Measurements from ENCODE around the gene MYO7A.

Gene MYO7A

DNA sequence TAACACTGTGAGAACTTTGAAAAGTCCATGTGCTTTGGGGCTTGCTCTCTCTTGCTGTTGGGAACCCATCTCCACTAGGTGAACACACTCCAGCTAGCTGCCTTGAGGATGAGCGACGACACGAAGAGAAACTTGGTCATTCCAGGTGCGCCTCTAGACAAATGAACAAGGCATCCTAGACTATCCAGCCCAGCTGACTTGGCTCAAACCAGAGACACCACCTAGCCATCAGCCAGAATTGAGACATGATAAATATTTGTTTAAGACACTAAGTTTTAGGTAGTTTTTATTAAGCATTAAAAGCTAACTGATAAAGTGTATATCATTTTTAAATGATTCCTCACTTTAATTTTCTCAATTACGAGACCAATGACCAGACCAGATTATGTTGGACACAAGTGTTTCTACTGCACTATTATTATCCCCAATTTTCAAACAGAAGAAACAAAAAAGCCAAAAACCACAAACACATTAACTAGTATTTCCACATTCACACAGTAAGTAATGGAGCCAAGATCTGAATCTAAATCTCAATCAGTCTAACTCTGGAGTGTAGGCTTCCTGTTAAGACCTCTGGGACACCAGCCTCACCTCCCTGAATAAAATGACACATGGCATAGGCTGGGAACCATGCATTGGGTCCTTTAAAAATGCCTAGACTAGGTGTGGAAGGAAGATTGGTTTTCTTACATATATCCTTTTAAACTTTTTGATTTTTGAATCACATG is 103.0 kb downstream of the MYO7A start:
- no peak for DNase-seq

DNA sequence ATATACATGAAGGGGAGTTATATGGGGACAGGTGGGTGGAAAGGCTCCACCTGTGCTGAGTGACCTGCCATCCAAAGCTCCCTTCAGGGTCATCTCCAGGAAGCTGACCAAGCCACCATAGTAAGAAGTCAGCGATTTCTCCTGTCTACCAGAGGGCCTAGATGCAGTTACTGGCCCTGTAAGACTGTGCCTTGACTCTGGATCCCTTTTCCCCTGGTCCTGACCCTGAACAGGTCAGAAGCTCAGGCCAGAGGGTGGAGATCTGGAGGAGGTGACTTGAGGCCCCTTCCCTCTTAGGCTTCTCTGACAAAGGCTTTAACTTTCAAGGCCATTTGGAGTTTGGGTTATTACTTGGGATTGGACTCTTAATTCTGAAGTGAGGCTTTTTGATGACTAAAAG is 103.8 kb downstream of the MYO7A start:
- DNase-seq = no peak

DNA sequence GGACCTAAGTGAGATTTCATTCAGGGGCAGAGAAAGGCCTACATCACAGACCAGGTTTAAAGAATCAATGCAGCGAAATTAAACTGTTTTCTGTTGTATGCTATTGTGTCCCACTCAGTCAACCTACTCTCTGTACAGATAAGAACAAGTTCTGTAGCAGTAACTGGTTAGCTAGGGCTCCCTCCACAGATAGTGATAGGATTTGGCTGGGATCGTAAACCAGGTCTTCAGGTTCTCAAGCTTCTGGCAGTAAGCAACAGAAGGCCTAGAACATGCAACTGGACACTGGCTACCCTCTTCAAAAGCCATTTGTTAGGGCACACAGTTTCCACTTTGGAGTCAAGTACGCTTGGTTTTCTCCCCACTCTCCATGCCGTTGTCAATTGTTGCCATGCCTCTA is 104.2 kb downstream of the MYO7A start:
- no peak for DNase-seq

GRCh38 chr11:77233011-77233410 is 105.0 kb downstream of the MYO7A start:
- DNase-seq = no peak

- no peak for DNase-seq
These were observed 108.9 kb downstream of the MYO7A start for GRCh38 chr11:77236901-77237300.

- DNase-seq = no peak
These were observed 116.4 kb downstream of the MYO7A start for GRCh38 chr11:77244277-77245027.

- DNase-seq = no peak
These were observed 121.4 kb downstream of the MYO7A start for GRCh38 chr11:77249427-77249826.

DNA sequence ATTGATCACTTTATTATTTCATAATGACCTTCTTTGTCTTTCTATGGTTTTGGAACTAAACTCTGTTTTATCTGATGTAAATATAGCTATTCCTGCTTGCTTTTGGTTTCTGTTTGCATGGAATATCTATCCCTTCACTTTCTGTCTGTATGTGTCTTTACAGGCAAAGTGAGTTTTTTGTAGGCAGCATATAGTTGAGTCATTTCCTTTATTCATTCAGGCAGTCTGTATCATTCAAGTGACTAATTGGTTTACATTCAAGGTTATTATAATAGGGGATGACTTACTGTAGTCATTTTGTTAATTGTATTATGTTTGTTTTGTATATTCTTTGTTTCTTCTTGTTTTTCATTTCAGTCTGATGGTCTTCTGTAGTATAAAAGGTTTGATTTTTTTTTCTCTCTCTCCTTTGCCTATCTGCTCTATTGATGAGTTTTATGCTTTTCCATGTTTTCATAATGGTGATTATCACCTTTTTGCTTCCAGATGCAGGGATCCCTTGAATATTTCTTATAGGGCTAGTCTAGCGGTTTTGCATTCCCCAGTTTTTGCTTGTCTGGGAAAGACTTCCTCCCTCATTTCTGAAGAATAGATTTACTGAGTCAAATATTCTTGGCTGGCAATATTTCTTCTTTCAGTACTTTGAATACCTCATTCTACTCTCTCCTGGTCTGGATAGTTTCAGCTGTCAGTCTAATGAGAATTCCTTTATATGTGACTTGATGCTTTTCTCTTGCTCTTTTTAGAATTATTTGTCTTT is 123.0 kb downstream of the MYO7A start:
- DNase-seq = no peak

GRCh38 chr11:77252555-77253270 is 124.7 kb downstream of the MYO7A start:
- no peak for DNase-seq

DNA sequence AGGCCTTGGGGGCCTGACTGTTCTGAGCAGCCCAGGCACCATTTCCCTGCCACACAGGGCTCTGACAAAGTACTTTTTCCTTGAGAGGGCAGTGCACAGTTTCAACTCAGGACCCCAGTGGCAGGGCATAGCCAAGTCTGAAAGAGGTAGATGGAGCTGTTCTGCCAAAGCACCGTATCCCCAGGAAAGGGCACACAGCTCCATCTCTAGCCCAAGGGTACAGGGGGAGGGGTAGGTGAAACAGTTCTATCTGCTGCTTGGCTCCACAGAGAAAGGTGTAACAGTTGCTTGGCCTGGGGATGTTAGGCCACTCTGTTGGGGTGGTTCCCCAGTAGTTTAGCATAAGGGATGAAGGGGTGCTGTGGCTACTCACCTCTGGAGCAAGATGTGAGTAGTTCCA is 125.6 kb downstream of the MYO7A start:
- DNase-seq = no peak

DNA sequence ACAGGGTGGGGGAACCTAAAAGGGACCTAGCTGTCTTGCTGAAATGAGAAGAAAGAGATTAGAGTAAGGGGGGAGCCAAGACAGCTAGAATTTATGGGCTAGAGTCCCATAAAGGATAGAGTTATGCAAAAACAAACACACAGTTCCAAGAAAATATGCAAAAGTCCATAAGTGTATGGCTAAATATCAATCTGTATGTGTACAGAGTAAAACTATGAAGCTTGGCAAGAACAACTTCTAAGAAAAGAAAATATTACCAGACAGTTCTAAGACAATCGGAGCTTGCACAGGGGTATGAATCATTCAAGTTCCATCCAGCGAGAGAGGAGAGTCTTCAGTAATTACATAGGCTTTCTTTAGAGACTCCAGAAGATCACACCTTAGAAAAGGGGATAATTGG is 131.6 kb downstream of the MYO7A start:
- no peak for DNase-seq

DNA sequence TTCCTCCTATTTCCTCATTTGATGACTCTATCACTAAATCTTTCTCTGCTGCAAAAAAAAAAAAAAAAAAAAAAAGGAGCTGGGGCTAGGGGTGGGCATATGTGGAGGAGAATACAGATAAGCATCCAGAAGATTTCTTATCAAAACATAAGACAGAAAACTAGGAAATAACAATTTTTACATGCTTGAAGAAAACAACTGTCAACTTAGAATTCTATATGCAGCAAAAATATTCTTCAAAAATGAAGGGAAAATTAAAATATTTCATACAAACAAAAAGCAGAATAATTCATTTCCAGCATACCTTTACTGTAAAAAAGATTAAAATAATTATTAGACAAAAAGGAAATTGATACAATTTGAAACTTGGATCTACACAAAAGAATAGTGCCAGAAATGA is 134.8 kb downstream of the MYO7A start:
- DNase-seq = no peak

Measured in activated naive CD4-positive, alpha-beta T cell treated with Interleukin-2 at 50 U/mL for 16 hours (primary cell).